C4-2B (cell line): ENCODE results near the gene MED9.

Experiments used
- H3K27ac ChIP-seq: fragments of 450-650 bp; 2 replicates; pipeline ENCODE4 v1.5.1; 2017
- CTCF ChIP-seq: fragments of 450-650 bp; conservative IDR thresholded peaks from 2 replicates; pipeline ENCODE4 v1.5.1; 2017; ENCODE audit warnings: mild to moderate bottlenecking
- ZFX ChIP-seq: fragments of 450-650 bp; IDR thresholded peaks from 2 replicates; pipeline ENCODE4 v1.6.1; 2017

The MED9 gene

GRCh38 chr17:17538417-17539391, 61.9 kb downstream of the MED9 start:
- no peak for TF ChIP-seq ZFX
- H3K27ac ChIP-seq: peak overlapping the region; percentile 95

GRCh38 chr17:17539591-17539990, 62.8 kb downstream of the MED9 start:
- peak overlapping the region; percentile 95 for H3K27ac ChIP-seq
- TF ChIP-seq CTCF (no peak), ZFX (no peak)

- TF ChIP-seq ZFX (no peak), CTCF (no peak)
- peak overlapping the region; percentile 95 for H3K27ac ChIP-seq
Measured at GRCh38 chr17:17540278-17540906, 63.6 kb downstream of the MED9 start.

- peak overlapping the region; percentile 95; the same call in 1 of the 2 replicates for H3K27ac ChIP-seq
- TF ChIP-seq ZFX (no peak), CTCF (no peak)
Measured at GRCh38 chr17:17540935-17541639, 64.3 kb downstream of the MED9 start.

- TF ChIP-seq CTCF (no peak), ZFX (no peak)
- no peak overlapping the region for H3K27ac ChIP-seq
Measured at GRCh38 chr17:17541640-17542001, 64.8 kb downstream of the MED9 start.
